ENCODE measurements around the gene OXT.

Gene OXT

DNA sequence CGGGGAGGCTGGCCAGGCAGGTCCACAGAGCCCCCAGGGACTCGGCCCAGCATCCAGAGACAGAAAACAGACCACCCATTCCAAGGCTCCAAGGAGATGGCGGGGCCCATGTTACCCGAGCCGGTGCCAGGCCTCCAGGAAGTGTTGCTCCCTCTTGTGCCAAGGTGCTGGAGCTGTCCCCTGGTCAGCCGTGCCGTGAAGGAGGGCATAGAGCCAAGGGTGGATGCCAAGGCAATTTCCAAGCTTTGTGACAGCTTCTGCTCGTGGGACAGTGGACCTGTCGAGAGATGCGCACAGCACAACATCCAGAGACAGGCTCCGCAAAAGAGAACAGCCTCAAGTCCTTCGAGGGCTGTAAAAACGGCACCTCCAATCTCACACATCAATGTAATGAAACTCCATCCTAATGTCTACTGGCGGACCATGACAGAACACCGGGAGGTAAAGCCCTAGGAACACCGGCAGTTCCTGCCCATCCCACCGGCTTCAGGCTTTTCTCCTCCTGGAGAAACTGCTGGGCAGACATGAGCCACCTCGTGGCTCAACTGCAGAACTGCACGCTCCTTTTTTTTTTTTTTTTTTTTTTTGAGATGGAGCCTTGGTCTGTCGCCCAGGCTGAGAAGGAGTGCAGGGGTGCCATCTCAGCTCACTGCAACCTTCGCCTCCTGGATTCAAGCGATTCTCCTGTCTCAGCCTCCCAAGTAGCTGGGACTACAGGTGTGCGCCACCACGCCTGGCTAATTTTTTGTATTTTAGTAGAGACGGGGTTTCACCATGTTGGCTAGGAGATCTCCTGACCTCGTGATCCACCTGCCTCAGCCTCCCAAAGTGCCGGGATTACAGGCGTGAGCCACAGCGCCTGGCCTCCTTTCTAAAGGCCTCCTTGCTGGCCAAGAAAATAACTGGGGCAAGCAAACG lies 44.0 kb downstream of the OXT start:
- DNase-seq, result peak; percentile 3

GRCh38 chr20:3116341-3116740 lies 44.9 kb downstream of the OXT start:
- DNase-seq, result no peak

DNA sequence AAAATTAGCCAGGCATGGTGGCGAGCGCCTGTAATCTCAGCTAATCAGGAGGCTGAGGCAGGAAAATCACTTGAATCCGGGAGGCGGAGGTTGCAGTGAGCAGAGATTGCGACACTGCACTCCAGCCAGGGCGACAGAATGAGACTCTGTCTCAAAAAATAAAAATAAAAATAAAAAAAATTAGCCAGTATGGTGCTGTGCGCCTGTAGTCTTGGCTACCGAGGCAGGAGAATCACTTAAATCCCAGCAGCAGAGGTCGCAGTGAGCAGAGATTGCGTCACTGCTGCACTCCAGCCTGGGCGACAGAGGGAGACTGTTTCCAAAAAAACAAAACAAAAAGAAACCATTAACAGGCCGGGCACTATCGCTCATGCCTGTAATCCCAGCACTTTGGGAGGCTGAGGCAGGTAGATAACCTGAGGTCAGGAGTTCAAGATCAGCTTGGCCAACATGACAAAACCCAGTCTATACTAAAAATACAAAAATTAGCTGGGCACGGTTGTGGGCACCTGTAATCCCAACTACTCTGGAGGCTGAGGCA lies 46.5 kb downstream of the OXT start:
- DNase-seq, result peak; percentile 26

GRCh38 chr20:3119044-3119443 lies 47.6 kb downstream of the OXT start:
- DNase-seq, result no peak

DNA sequence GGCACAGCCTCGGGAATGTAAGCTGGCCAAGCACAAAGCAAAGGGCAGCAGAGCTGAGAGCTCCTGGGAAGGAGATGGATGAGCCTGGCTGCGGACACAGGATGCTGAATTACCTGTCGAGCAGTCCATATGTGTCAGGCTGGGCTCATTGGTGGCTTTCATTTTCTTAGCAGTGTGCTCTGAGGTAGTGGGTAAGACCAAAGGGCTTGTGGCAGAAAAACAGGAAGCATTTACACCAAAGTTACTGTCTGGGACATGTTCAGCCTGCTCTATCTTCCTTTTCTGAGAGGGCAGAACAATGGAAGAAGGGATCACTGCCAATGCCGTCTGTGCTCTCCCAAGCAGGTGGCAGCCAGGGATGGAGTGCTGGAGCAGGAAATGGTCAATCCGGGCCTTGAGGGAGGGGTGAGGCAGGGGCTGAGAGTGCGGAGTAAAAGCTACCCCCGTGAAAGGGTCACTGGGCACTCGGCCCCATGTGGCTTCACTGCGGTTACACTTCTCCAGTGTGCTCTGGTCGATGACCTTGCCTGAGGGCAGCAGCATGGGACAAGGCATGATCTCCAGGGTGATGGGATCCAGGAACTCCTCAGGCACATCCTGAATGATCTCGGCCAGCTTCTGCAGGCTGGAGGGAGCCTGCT lies 50.0 kb downstream of the OXT start:
- DNase-seq, result no peak
